H1 (cell line): ENCODE measurements around the gene RBM47.

Source experiments
- JUN ChIP-seq: IDR thresholded peaks from 2 replicates; pipeline ENCODE4 v1.6.1; 2011; ENCODE audit warnings: low read depth, mild to moderate bottlenecking, improper control_type of control experiment, low read length
- JUND ChIP-seq: IDR thresholded peaks from 2 replicates; pipeline ENCODE4 v1.6.1; 2011; ENCODE audit warnings: mild to moderate bottlenecking, improper control_type of control experiment, low read length
- POLR2A ChIP-seq, 2 experiments: IDR thresholded peaks; 1 replicate in 1 of 2; 2 replicates in 1 of 2; pipeline ENCODE4 v1.6.1; 2011; ENCODE audit warnings: low read depth in 2 of 2, low read length in 2 of 2, mild to moderate bottlenecking in 2 of 2; ENCODE audit errors: control extremely low read depth in 1 of 2
- SAP30 ChIP-seq: fragments of 300-600 bp; sonication (generic); IDR thresholded peaks from 2 replicates; pipeline ENCODE4 v1.7.1; 2012; ENCODE audit warnings: low read length, moderate library complexity, mild to moderate bottlenecking, inconsistent platforms; ENCODE audit not compliant: insufficient read depth, insufficient replicate concordance
- SP2 ChIP-seq: IDR thresholded peaks from 2 replicates; pipeline ENCODE4 v1.6.1; 2012; ENCODE audit warnings: mild to moderate bottlenecking, low read length, inconsistent platforms
- SRF ChIP-seq: IDR thresholded peaks from 2 replicates; pipeline ENCODE4 v1.6.1; 2011; ENCODE audit warnings: mild to moderate bottlenecking, low read depth, low read length, moderate library complexity
- TF ChIP-seq, protein P1 (sequence below), 3 experiments: IDR thresholded peaks; 1 replicate in 2 of 3; 2 replicates in 1 of 3; pipeline versions ENCODE4 v1.5.1 to v1.6.1; 2011; ENCODE audit warnings: low read length in 3 of 3, mild to moderate bottlenecking in 3 of 3, inconsistent platforms in 2 of 3, low read depth in 1 of 3, moderate library complexity in 1 of 3; ENCODE audit not compliant: insufficient read depth in 1 of 3; ENCODE audit errors: control extremely low read depth in 1 of 3
- TF ChIP-seq, protein P2 (sequence below): IDR thresholded peaks from 2 replicates; pipeline ENCODE4 v1.6.1; 2011; ENCODE audit warnings: low read length, improper control_type of control experiment

DNA sequence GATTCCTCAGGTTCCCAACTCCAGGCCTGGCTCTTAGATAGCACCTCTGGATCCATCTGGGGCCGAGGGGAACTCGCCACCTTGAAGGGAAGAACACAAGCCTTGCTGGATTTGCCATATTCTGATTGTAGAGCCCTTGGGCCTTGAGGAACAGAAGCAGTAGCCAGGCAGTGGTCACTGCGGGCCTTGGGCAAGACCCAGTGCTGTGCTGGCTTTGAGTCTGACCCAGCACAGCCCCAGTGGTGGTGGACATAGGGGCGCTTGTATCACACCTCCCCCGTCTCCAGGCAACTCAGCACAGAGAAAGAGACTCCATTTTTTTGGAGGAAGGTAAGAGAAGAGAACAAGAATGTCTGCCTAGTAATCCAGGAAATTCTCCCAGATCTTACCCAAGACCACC is 249.0 kb downstream of the RBM47 start:
- TF ChIP-seq JUN (no peak), SP2 (no peak), JUND (no peak), SAP30 (no peak), POLR2A (IDR thresholded peaks at IDR 0.05; ENCODE audit: control extremely low read depth in 1 of 2, low read depth in 2 of 2, low read length in 2 of 2) (no peak), SRF (no peak)
- TF ChIP-seq, protein P1, sequence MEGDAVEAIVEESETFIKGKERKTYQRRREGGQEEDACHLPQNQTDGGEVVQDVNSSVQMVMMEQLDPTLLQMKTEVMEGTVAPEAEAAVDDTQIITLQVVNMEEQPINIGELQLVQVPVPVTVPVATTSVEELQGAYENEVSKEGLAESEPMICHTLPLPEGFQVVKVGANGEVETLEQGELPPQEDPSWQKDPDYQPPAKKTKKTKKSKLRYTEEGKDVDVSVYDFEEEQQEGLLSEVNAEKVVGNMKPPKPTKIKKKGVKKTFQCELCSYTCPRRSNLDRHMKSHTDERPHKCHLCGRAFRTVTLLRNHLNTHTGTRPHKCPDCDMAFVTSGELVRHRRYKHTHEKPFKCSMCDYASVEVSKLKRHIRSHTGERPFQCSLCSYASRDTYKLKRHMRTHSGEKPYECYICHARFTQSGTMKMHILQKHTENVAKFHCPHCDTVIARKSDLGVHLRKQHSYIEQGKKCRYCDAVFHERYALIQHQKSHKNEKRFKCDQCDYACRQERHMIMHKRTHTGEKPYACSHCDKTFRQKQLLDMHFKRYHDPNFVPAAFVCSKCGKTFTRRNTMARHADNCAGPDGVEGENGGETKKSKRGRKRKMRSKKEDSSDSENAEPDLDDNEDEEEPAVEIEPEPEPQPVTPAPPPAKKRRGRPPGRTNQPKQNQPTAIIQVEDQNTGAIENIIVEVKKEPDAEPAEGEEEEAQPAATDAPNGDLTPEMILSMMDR (IDR thresholded peaks at IDR 0.05; ENCODE audit: control extremely low read depth in 1 of 3, insufficient read depth in 1 of 3, low read depth in 1 of 3, low read length in 3 of 3), result no peak
- TF ChIP-seq, protein P2, sequence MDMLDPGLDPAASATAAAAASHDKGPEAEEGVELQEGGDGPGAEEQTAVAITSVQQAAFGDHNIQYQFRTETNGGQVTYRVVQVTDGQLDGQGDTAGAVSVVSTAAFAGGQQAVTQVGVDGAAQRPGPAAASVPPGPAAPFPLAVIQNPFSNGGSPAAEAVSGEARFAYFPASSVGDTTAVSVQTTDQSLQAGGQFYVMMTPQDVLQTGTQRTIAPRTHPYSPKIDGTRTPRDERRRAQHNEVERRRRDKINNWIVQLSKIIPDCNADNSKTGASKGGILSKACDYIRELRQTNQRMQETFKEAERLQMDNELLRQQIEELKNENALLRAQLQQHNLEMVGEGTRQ, result no peak
